Suprapubic skin (tissue), 3 donors: ENCODE results near the gene NNAT.

ENCODE experiments used
- EP300 ChIP-seq: sonication (generic); formaldehyde crosslinking; IDR thresholded peaks from one replicate; pipeline ENCODE4 v1.6.1; 2017; ENCODE audit warnings: antibody characterized with exemption
- POLR2A ChIP-seq, 2 donors: fragments of 450-650 bp; IDR thresholded peaks; one replicate each; pipeline ENCODE4 v1.6.1; 2017; ENCODE audit warnings: antibody characterized with exemption in 2 of 2, mild to moderate bottlenecking in 2 of 2, moderate library complexity in 2 of 2
- TF ChIP-seq, protein P1 (sequence below), 2 donors: fragments of 200-600 bp in 1 of 2; fragments of 450-650 bp in 1 of 2; sonication (generic) in 1 of 2; IDR thresholded peaks; one replicate each; pipeline ENCODE4 v1.5.1; 2016 to 2019; ENCODE audit warnings: antibody characterized with exemption in 2 of 2, mild to moderate bottlenecking in 1 of 2, moderate library complexity in 1 of 2

GRCh38 chr20:37492096-37492625 is 28.9 kb upstream of the NNAT start:
- TF ChIP-seq, protein P1, sequence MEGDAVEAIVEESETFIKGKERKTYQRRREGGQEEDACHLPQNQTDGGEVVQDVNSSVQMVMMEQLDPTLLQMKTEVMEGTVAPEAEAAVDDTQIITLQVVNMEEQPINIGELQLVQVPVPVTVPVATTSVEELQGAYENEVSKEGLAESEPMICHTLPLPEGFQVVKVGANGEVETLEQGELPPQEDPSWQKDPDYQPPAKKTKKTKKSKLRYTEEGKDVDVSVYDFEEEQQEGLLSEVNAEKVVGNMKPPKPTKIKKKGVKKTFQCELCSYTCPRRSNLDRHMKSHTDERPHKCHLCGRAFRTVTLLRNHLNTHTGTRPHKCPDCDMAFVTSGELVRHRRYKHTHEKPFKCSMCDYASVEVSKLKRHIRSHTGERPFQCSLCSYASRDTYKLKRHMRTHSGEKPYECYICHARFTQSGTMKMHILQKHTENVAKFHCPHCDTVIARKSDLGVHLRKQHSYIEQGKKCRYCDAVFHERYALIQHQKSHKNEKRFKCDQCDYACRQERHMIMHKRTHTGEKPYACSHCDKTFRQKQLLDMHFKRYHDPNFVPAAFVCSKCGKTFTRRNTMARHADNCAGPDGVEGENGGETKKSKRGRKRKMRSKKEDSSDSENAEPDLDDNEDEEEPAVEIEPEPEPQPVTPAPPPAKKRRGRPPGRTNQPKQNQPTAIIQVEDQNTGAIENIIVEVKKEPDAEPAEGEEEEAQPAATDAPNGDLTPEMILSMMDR (IDR thresholded peaks at IDR 0.05), result no peak
- TF ChIP-seq EP300, result no peak
- no peak for TF ChIP-seq POLR2A (IDR thresholded peaks at IDR 0.05)
